Upper lobe of right lung (tissue), 1 donor: ENCODE measurements around the gene FGB. TPM values are rescaled to one million over a fixed set of nuclear protein-coding genes. Genes with fewer than 3 reads are reported as not detected.

Experiments
- ATAC-seq: fragments of 200-7000 bp; cut with Tn5 transposase; one replicate; pipeline ENCODE4 v1.9.1; 2020; ENCODE audit warnings: mild to moderate bottlenecking, moderate library complexity
- DNase-seq: peaks from one replicate; pipeline ENCODE4 v3.0.0-alpha.2; 2020
- H3K27ac ChIP-seq: fragments of 200-600 bp; one replicate; pipeline ENCODE4 v1.8.0; 2022
- H3K27me3 ChIP-seq: fragments of 200-600 bp; one replicate; pipeline ENCODE4 v1.8.0; 2022; ENCODE audit warnings: mild to moderate bottlenecking
- H3K36me3 ChIP-seq: fragments of 200-600 bp; one replicate; pipeline ENCODE4 v1.8.0; 2022
- H3K4me1 ChIP-seq: fragments of 200-600 bp; one replicate; pipeline ENCODE4 v1.8.0; 2022
- H3K4me3 ChIP-seq: fragments of 200-600 bp; one replicate; pipeline ENCODE4 v1.8.0; 2022; ENCODE audit warnings: mild to moderate bottlenecking
- H3K9me3 ChIP-seq: fragments of 200-600 bp; one replicate; pipeline ENCODE4 v1.8.0; 2022
- CTCF ChIP-seq: fragments of 200-600 bp; IDR thresholded peaks from one replicate; pipeline ENCODE4 v1.8.0; 2022; ENCODE audit warnings: antibody characterized with exemption
- intact Hi-C: fragments of 100-400 bp; cut with DNase I; formaldehyde crosslinking; loops from one replicate; pipeline ENCODE4 v1.11.0; 2022
- total RNA-seq: library from RNA; stranded (reverse); fragmentation: NEBNext Ultra II Directional; extraction: Animal tissue kit (Norgen Biotek cat#: 25700); gene quantifications from one replicate; pipeline ENCODE4 v1.2.1, GENCODE V29; 2021
- donor health status: DM: no; HTN: yes; CAD: no; lungs with severe emphysema.

FGB gene
- total RNA-seq, 1 donor from 2014 or later = 1.2 TPM

- intact Hi-C loops = no loop called here
- no peak for DNase-seq
These were observed 35.3 kb downstream of the FGB start for GRCh38 chr4:154597798-154598774.

GRCh38 chr4:154602404-154603020 lies 39.7 kb downstream of the FGB start:
- Histone ChIP-seq H3K36me3 (no peaks in the 10 kb centered on the region), H3K27ac (no peak overlapping the region), H3K27me3 (no peaks in the 10 kb centered on the region), H3K4me1 (no peaks in the 10 kb centered on the region), H3K4me3 (no peak overlapping the region), H3K9me3 (no peaks in the 10 kb centered on the region)
- DNase-seq (no peak), ATAC-seq (no peak)
- TF ChIP-seq CTCF = no peak
- intact Hi-C loops = no loop called here

More at GRCh38 chr4:154597798-154598774, 35.3 kb downstream of the FGB start:
- no peaks in the 10 kb centered on the region for H3K9me3 ChIP-seq
- no peaks in the 10 kb centered on the region for H3K27me3 ChIP-seq
- no peak overlapping the region for H3K4me3 ChIP-seq
- H3K36me3 ChIP-seq = no peaks in the 10 kb centered on the region
- no peak for ATAC-seq
- H3K4me1 ChIP-seq = no peaks in the 10 kb centered on the region
- TF ChIP-seq CTCF = no peak
- H3K27ac ChIP-seq = no peak overlapping the region

GRCh38 chr4:154603033-154603943 lies 40.5 kb downstream of the FGB start:
- ATAC-seq (no peak), DNase-seq (no peak)
- Histone ChIP-seq H3K27ac (no peak overlapping the region), H3K4me3 (no peak overlapping the region), H3K4me1 (no peaks in the 10 kb centered on the region), H3K36me3 (no peaks in the 10 kb centered on the region), H3K9me3 (no peaks in the 10 kb centered on the region), H3K27me3 (no peaks in the 10 kb centered on the region)
- no peak for TF ChIP-seq CTCF
- intact Hi-C loops = no loop called here

DNA sequence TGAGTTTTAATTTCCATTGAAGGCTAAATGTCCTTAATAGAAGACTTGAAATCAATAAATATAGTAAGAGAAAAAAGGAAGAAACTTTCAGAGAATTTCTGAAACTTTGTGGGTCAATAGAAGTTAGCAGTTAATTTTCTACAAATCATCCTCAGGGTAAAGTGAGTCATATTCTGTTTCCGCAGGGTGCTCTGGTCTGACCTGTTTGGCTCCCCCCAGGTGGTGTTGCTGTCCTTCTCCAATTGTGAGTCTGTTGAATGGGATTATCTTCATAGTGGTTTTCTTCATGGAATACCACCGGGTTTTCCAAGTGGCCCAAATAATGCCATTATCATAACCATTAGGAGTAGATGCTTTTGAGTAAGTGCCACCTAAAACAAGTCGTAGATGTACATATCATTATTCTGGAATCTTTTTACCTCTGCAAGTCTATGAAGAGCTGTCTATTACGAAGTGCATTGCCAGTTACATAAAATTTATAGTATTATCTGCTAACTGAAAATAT lies 41.9 kb downstream of the FGB start:
- Histone ChIP-seq H3K4me1 (no peaks in the 10 kb centered on the region), H3K27me3 (no peaks in the 10 kb centered on the region), H3K27ac (no peak overlapping the region), H3K4me3 (no peak overlapping the region), H3K36me3 (no peaks in the 10 kb centered on the region), H3K9me3 (no peaks in the 10 kb centered on the region)
- intact Hi-C loops = no loop called here
- TF ChIP-seq CTCF = no peak
- no peak for ATAC-seq
- no peak for DNase-seq
